SK-N-SH (cell line): Measurements from ENCODE around the gene TEAD4. TPM values are rescaled to one million over a fixed set of nuclear protein-coding genes. Genes with fewer than 3 reads are reported as not detected.

Experiments
- CTCF ChIA-PET: fragments of 300-600, 350-600 bp; formaldehyde crosslinking; extraction: SDS; loops from one replicate; lab custom pipeline; 2021; lab: Yijun Ruan, JAX
- POLR2A ChIA-PET: fragments of 350-600 bp; sonication (Branson Sonifier 250); formaldehyde crosslinking; extraction: SDS; loops from one replicate; lab custom pipeline; 2020; ENCODE audit warnings: antibody characterized with exemption, inconsistent platforms; lab: Yijun Ruan, JAX
- DNase-seq: peaks from one replicate; pipeline ENCODE4 v3.0.0; 2012
- H2AFZ ChIP-seq: fragments of 200-600 bp; sonication (generic); 2 replicates; pipeline ENCODE4 v1.8.1; 2016; ENCODE audit warnings: antibody characterized with exemption, mild to moderate bottlenecking, low read depth
- H3F3A ChIP-seq: fragments of 200-600 bp; sonication (generic); replicated peaks from 2 replicates; pipeline ENCODE3; 2016; ENCODE audit warnings: antibody characterized with exemption, mild to moderate bottlenecking; ENCODE audit not compliant: insufficient read depth
- H3K27ac ChIP-seq, 2 experiments: fragments of 200-500 bp in 1 of 2; fragments of 200-600 bp in 1 of 2; sonication (Bioruptor generic) in 1 of 2; sonication (generic), shearing (Covaris generic) in 1 of 2; 2 replicates each; pipeline versions ENCODE4 v1.5.1 to v1.6.1; 2014 to 2016; ENCODE audit warnings: low read depth in 2 of 2, inconsistent platforms in 1 of 2, low read length in 1 of 2, mild to moderate bottlenecking in 1 of 2, mixed read lengths in 1 of 2
- H3K27me3 ChIP-seq: fragments of 200-600 bp; sonication (generic), shearing (Covaris generic); 2 replicates; pipeline ENCODE4 v1.6.1; 2016; ENCODE audit warnings: mixed run types; ENCODE audit not compliant: insufficient read depth
- H3K36me3 ChIP-seq, 2 experiments: fragments of 200-500 bp in 1 of 2; fragments of 200-600 bp in 1 of 2; sonication (Bioruptor generic) in 1 of 2; sonication (generic) in 1 of 2; replicated peaks in 1 of 2; 2 replicates each; pipeline versions ENCODE3 to v1.5.1; 2014 to 2016; ENCODE audit warnings: low read length in 1 of 2, mild to moderate bottlenecking in 1 of 2; ENCODE audit not compliant: insufficient read depth in 2 of 2, control insufficient read depth in 1 of 2
- H3K4me1 ChIP-seq, 2 experiments: fragments of 200-500 bp in 1 of 2; fragments of 200-600 bp in 1 of 2; sonication (Bioruptor generic) in 1 of 2; sonication (generic), shearing (Covaris generic) in 1 of 2; 2 replicates each; pipeline versions ENCODE4 v1.5.1 to v1.6.1; 2014 to 2016; ENCODE audit warnings: low read depth in 1 of 2, low read length in 1 of 2, mixed run types in 1 of 2; ENCODE audit not compliant: insufficient read depth in 2 of 2, control insufficient read depth in 1 of 2
- H3K4me2 ChIP-seq: fragments of 200-600 bp; sonication (generic), shearing (Covaris generic); 2 replicates; pipeline ENCODE4 v1.6.1; 2017; ENCODE audit warnings: mixed run types
- H3K4me3 ChIP-seq, 2 experiments: fragments of 200-500 bp in 1 of 2; fragments of 200-600 bp in 1 of 2; sonication (Bioruptor generic) in 1 of 2; sonication (generic), shearing (Covaris generic) in 1 of 2; 2 replicates each; pipeline versions ENCODE4 v1.5.1 to v1.8.1; 2014 to 2016; ENCODE audit warnings: low read depth in 2 of 2, inconsistent platforms in 1 of 2, low read length in 1 of 2, mild to moderate bottlenecking in 1 of 2, mixed read lengths in 1 of 2, moderate library complexity in 1 of 2
- H3K79me2 ChIP-seq: fragments of 200-600 bp; sonication (generic); 2 replicates; pipeline ENCODE4 v1.8.1; 2017; ENCODE audit warnings: mild to moderate bottlenecking; ENCODE audit not compliant: insufficient read depth
- H3K9ac ChIP-seq: fragments of 200-600 bp; sonication (generic); 2 replicates; pipeline ENCODE4 v1.6.1; 2017; ENCODE audit warnings: mixed run types
- H3K9me2 ChIP-seq: fragments of 200-600 bp; sonication (generic); 2 replicates; pipeline ENCODE4 v1.6.1; 2017; ENCODE audit warnings: mixed run types
- H3K9me3 ChIP-seq: fragments of 200-600 bp; sonication (generic); 2 replicates; pipeline ENCODE4 v1.6.1; 2017; ENCODE audit warnings: mixed run types, mild to moderate bottlenecking, moderate library complexity
- H4K20me1 ChIP-seq: fragments of 200-600 bp; sonication (generic); 2 replicates; pipeline ENCODE4 v1.6.1; 2017; ENCODE audit warnings: mild to moderate bottlenecking, mixed run types; ENCODE audit not compliant: insufficient read depth
- ELF1 ChIP-seq: IDR thresholded peaks from 2 replicates; pipeline ENCODE4 v1.4.0; 2012
- FOXM1 ChIP-seq: IDR thresholded peaks from 2 replicates; pipeline ENCODE4 v1.4.0; 2012; ENCODE audit warnings: low read depth, mild to moderate bottlenecking
- GATA2 ChIP-seq: sonication (generic); formaldehyde crosslinking; IDR thresholded peaks from 2 replicates; pipeline ENCODE4 v1.5.0; 2020; ENCODE audit warnings: mild to moderate bottlenecking, missing genetic modification reagents
- NRF1 ChIP-seq: IDR thresholded peaks from 2 replicates; pipeline ENCODE4 v1.6.1; 2012; ENCODE audit warnings: low read depth, mild to moderate bottlenecking, low read length
- RFX5 ChIP-seq: IDR thresholded peaks from 2 replicates; pipeline ENCODE4 v1.6.1; 2012; ENCODE audit warnings: mild to moderate bottlenecking, improper control_type of control experiment, low read length
- RXRA ChIP-seq: IDR thresholded peaks from 2 replicates; pipeline ENCODE4 v1.4.0; 2012; ENCODE audit warnings: low read depth, mild to moderate bottlenecking, borderline replicate concordance
- TAF1 ChIP-seq: IDR thresholded peaks from 2 replicates; pipeline ENCODE4 v1.6.1; 2012; ENCODE audit warnings: low read depth, mild to moderate bottlenecking, low read length, moderate library complexity, borderline replicate concordance
- TEAD4 ChIP-seq: IDR thresholded peaks from 2 replicates; pipeline ENCODE4 v1.4.0; 2012; ENCODE audit warnings: mild to moderate bottlenecking, borderline replicate concordance; ENCODE audit not compliant: insufficient read depth
- YY1 ChIP-seq: IDR thresholded peaks from 2 replicates; pipeline ENCODE4 v1.4.0; 2012; ENCODE audit warnings: low read depth, mild to moderate bottlenecking
- WGBS: methylation state at CpG from one replicate; pipeline ENCODE4 v1.1.6; 2017; ENCODE audit warnings: low lambda C conversion rate; 5-methylcytosine and 5-hydroxymethylcytosine counted together
- polyA plus RNA-seq, 3 experiments: library from polyadenylated mRNA; depleted of rRNA; stranded (reverse); fragments of >200 nt; gene quantifications; 2 replicates each; pipeline ENCODE4 v1.2.3, GENCODE V29; 2012
- TF ChIP-seq, protein P1 (sequence below): IDR thresholded peaks from 2 replicates; pipeline ENCODE4 v1.4.0; 2012; ENCODE audit warnings: low read depth, borderline replicate concordance
- TF ChIP-seq, protein P2 (sequence below): IDR thresholded peaks from 2 replicates; pipeline ENCODE4 v1.4.0; 2012; ENCODE audit warnings: low read depth, borderline replicate concordance
- TF ChIP-seq, protein P3 (sequence below): IDR thresholded peaks from 2 replicates; pipeline ENCODE4 v1.6.1; 2012; ENCODE audit warnings: mild to moderate bottlenecking, low read depth, low read length, moderate library complexity
- TF ChIP-seq, protein P4 (sequence below): IDR thresholded peaks from 2 replicates; pipeline ENCODE4 v1.4.0; 2012; ENCODE audit warnings: low read depth
- TF ChIP-seq, protein P5 (sequence below): IDR thresholded peaks from 2 replicates; pipeline ENCODE4; 2012
- TF ChIP-seq, protein P6 (sequence below): fragments of 150-350 bp; IDR thresholded peaks from 2 replicates; pipeline ENCODE4 v1.6.1; 2016; ENCODE audit warnings: mild to moderate bottlenecking, low read depth, low read length

Gene TEAD4
- polyA plus RNA-seq, 1 of the 3 experiments (the other 2 are of a cell fraction), result 27.1 TPM

DNA sequence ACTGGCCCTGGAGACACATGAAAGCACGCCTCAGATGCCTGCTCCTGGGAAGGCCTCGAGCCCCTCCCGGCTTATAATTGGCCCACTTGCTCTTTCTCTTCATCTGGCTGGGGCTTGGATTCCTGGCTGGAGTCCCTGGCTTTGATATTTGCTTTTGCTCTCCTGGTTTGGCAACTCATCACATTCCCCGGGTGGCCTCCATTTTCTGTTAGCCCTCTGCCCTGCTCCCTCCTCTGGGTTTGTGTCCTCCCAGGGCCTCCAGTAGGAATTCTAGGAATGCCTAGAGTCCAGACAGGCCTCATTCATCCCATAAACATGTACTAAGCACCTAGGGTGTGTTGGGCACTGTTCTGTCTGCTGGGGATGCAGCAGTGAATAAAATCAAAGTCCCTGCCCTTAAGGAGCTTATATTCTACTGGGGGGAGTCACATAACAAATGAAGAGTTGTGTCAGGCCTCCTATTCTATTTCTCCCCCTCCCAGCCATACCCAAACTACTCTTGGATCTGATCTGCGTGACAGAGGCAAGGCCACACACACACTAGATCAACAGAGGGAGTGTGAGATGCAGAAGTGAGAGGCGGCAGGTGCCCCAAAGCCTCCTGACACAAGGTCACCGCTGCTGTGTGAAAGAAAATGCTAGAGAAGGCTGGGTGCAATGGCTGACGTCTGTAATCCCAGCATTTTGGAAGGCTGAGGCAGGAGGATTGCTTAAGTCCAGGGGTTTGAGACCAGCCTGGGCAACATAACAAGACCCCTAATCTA is 96.7 kb downstream of the TEAD4 start:
- Histone ChIP-seq H3K9ac (no peak overlapping the region), H3F3A (no peaks in the 10 kb centered on the region), H3K9me2 (no peaks in the 10 kb centered on the region), H4K20me1 (no peaks in the 10 kb centered on the region), H3K4me3 (no peak overlapping the region), H3K27me3 (no peaks in the 10 kb centered on the region), H3K36me3 (no peaks in the 10 kb centered on the region), H3K79me2 (no peaks in the 10 kb centered on the region), H2AFZ (no peak overlapping the region), H3K9me3 (no peaks in the 10 kb centered on the region), H3K4me2 (no peak overlapping the region), H3K27ac (no peak overlapping the region), H3K4me1 (no peaks in the 10 kb centered on the region)
- DNase-seq, result no peak
- CTCF ChIA-PET, result interaction anchor here (1.2 kb wide), 1 partner anchor 18 kb away, joined by 5 read pairs; no protein-coding TSS in a partner anchor
- TF ChIP-seq, protein P1, sequence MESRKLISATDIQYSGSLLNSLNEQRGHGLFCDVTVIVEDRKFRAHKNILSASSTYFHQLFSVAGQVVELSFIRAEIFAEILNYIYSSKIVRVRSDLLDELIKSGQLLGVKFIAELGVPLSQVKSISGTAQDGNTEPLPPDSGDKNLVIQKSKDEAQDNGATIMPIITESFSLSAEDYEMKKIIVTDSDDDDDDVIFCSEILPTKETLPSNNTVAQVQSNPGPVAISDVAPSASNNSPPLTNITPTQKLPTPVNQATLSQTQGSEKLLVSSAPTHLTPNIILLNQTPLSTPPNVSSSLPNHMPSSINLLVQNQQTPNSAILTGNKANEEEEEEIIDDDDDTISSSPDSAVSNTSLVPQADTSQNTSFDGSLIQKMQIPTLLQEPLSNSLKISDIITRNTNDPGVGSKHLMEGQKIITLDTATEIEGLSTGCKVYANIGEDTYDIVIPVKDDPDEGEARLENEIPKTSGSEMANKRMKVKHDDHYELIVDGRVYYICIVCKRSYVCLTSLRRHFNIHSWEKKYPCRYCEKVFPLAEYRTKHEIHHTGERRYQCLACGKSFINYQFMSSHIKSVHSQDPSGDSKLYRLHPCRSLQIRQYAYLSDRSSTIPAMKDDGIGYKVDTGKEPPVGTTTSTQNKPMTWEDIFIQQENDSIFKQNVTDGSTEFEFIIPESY, result no peak
- TF ChIP-seq, protein P2, sequence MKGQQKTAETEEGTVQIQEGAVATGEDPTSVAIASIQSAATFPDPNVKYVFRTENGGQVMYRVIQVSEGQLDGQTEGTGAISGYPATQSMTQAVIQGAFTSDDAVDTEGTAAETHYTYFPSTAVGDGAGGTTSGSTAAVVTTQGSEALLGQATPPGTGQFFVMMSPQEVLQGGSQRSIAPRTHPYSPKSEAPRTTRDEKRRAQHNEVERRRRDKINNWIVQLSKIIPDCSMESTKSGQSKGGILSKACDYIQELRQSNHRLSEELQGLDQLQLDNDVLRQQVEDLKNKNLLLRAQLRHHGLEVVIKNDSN, result no peak
- POLR2A ChIA-PET, result no interaction called here
- WGBS, result 68% methylated on average over 8 of the region's 8 CpGs

DNA sequence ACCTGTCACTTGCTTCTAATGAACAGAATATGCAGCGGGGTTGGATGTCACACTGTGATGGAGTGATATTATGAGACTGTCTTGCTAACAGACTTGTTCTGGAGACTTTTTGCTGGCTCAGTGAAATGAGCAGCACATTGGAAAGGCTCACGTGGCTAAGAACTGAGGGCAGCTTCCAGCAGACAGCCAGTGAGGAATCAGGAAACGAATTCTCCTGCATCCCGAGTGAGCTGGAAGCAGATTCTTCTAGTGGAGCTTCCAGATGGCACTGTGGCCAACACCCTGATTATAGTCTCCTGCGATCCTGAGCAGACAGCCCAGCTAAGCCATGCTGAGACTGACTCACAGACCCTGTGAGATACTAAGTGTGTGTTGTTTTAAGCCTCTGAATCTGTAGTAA is 101.9 kb downstream of the TEAD4 start:
- Histone ChIP-seq H3K9ac (no peak overlapping the region), H3K4me1 (no peaks in the 10 kb centered on the region), H3K4me2 (peak overlapping the region; percentile 5; the same call in 1 of the 2 replicates), H3K4me3 (no peak overlapping the region), H3K27ac (no peak overlapping the region), H3K36me3 (no peaks in the 10 kb centered on the region), H3K9me2 (no peaks in the 10 kb centered on the region), H4K20me1 (no peaks in the 10 kb centered on the region), H3K79me2 (no peaks in the 10 kb centered on the region), H3K9me3 (no peaks in the 10 kb centered on the region; the same call in 1 of the 2 replicates), H2AFZ (no peak overlapping the region), H3F3A (no peaks in the 10 kb centered on the region), H3K27me3 (no peaks in the 10 kb centered on the region)
- ChIA-PET POLR2A (no interaction called here), CTCF (interaction anchor here (1.1 to 3.3 kb wide), 4 partner anchors 12 to 214 kb away, joined by 4 to 20 read pairs (median 12); no protein-coding TSS in a partner anchor)
- no peak for DNase-seq
- TF ChIP-seq, protein P2, result no peak
- TF ChIP-seq, protein P3, sequence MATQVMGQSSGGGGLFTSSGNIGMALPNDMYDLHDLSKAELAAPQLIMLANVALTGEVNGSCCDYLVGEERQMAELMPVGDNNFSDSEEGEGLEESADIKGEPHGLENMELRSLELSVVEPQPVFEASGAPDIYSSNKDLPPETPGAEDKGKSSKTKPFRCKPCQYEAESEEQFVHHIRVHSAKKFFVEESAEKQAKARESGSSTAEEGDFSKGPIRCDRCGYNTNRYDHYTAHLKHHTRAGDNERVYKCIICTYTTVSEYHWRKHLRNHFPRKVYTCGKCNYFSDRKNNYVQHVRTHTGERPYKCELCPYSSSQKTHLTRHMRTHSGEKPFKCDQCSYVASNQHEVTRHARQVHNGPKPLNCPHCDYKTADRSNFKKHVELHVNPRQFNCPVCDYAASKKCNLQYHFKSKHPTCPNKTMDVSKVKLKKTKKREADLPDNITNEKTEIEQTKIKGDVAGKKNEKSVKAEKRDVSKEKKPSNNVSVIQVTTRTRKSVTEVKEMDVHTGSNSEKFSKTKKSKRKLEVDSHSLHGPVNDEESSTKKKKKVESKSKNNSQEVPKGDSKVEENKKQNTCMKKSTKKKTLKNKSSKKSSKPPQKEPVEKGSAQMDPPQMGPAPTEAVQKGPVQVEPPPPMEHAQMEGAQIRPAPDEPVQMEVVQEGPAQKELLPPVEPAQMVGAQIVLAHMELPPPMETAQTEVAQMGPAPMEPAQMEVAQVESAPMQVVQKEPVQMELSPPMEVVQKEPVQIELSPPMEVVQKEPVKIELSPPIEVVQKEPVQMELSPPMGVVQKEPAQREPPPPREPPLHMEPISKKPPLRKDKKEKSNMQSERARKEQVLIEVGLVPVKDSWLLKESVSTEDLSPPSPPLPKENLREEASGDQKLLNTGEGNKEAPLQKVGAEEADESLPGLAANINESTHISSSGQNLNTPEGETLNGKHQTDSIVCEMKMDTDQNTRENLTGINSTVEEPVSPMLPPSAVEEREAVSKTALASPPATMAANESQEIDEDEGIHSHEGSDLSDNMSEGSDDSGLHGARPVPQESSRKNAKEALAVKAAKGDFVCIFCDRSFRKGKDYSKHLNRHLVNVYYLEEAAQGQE, result no peak
- TF ChIP-seq, protein P4, sequence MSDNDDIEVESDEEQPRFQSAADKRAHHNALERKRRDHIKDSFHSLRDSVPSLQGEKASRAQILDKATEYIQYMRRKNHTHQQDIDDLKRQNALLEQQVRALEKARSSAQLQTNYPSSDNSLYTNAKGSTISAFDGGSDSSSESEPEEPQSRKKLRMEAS, result no peak
- TF ChIP-seq RXRA, result no peak
- TF ChIP-seq, protein P5, sequence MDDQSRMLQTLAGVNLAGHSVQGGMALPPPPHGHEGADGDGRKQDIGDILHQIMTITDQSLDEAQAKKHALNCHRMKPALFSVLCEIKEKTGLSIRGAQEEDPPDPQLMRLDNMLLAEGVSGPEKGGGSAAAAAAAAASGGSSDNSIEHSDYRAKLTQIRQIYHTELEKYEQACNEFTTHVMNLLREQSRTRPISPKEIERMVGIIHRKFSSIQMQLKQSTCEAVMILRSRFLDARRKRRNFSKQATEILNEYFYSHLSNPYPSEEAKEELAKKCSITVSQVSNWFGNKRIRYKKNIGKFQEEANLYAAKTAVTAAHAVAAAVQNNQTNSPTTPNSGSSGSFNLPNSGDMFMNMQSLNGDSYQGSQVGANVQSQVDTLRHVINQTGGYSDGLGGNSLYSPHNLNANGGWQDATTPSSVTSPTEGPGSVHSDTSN, result no peak
- TF ChIP-seq TAF1, result no peak
- no peak for TF ChIP-seq FOXM1
- TF ChIP-seq NRF1, result no peak
- TF ChIP-seq YY1, result no peak
- TF ChIP-seq, protein P6, sequence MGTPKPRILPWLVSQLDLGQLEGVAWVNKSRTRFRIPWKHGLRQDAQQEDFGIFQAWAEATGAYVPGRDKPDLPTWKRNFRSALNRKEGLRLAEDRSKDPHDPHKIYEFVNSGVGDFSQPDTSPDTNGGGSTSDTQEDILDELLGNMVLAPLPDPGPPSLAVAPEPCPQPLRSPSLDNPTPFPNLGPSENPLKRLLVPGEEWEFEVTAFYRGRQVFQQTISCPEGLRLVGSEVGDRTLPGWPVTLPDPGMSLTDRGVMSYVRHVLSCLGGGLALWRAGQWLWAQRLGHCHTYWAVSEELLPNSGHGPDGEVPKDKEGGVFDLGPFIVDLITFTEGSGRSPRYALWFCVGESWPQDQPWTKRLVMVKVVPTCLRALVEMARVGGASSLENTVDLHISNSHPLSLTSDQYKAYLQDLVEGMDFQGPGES, result no peak
- TF ChIP-seq ELF1, result no peak
- TF ChIP-seq GATA2 (CRISPR knock-in tag), result no peak
- TF ChIP-seq TEAD4, result no peak
- no peak for TF ChIP-seq RFX5
- 61% methylated on average over 4 of the region's 5 CpGs for WGBS
